Activated naive CD8-positive, alpha-beta T cell (primary cell): ENCODE measurements around the gene EIF4G3.
A peak's percentile ranks its signal among the peaks of the same experiment; 100 is the strongest.
"Not testable (repeated sequence)": the region's sequence is repeated elsewhere in the genome, so short reads cannot be mapped to it uniquely, and the experiment has no call there.

Source experiments
- H3K27ac Mint-ChIP-seq: one replicate; pipeline ENCODE4 v1.8.0; 2021; ENCODE audit warnings: mixed read lengths
- H3K27me3 Mint-ChIP-seq: one replicate; pipeline ENCODE4 v1.8.0; 2021; ENCODE audit warnings: mixed read lengths
- H3K36me3 Mint-ChIP-seq: one replicate; pipeline ENCODE4 v1.8.0; 2021; ENCODE audit warnings: mixed read lengths
- H3K4me1 Mint-ChIP-seq: one replicate; pipeline ENCODE4 v1.8.0; 2021; ENCODE audit warnings: low read depth, mixed read lengths
- H3K4me3 Mint-ChIP-seq: one replicate; pipeline ENCODE4 v1.8.0; 2021; ENCODE audit warnings: mild to moderate bottlenecking, mixed read lengths
- H3K9me3 Mint-ChIP-seq: one replicate; pipeline ENCODE4 v1.8.0; 2021; ENCODE audit warnings: low read depth, mixed read lengths

The EIF4G3 gene

GRCh38 chr1:21174230-21174629, 2.5 kb downstream of the EIF4G3 start:
- no peak overlapping the region for H3K27ac Mint-ChIP-seq
- peaks cover 6% of the 10 kb centered on the region for H3K36me3 Mint-ChIP-seq
- no peaks in the 10 kb centered on the region for H3K9me3 Mint-ChIP-seq
- H3K4me3 Mint-ChIP-seq = peak overlapping the region; percentile 87
- peaks cover 26% of the 10 kb centered on the region for H3K4me1 Mint-ChIP-seq
- no peaks in the 10 kb centered on the region for H3K27me3 Mint-ChIP-seq

- peaks cover 26% of the 10 kb centered on the region for H3K4me1 Mint-ChIP-seq
- not testable (repeated sequence) for H3K27me3 Mint-ChIP-seq, H3K36me3 Mint-ChIP-seq, H3K9me3 Mint-ChIP-seq, H3K27ac Mint-ChIP-seq, H3K4me3 Mint-ChIP-seq
Observed at GRCh38 chr1:21173096-21173495, 3.6 kb downstream of the EIF4G3 start.

DNA sequence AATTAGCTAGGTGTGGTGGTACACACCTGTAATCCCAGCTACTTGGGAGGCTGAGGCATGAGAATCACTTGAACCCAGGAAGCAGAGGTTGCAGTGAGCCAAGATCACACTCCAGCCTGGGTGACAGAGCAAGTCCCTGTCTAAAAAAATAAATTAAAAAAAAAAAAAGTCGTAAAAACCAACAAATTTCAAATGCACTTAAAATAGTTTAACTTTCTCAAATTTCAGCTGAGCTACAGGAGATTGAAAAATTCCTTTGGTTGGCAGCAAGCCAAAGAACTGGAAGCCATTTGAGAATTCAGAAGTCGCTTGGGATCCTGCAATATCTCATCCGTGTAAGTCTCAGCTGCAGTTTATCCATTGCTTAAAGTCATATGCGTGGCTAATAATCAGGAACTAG, 5.9 kb downstream of the EIF4G3 start:
- not testable (repeated sequence) for H3K9me3 Mint-ChIP-seq, H3K4me3 Mint-ChIP-seq, H3K27me3 Mint-ChIP-seq, H3K27ac Mint-ChIP-seq
- H3K4me1 Mint-ChIP-seq = peaks cover 27% of the 10 kb centered on the region
- H3K36me3 Mint-ChIP-seq = peaks cover 11% of the 10 kb centered on the region

- no peak overlapping the region for H3K4me3 Mint-ChIP-seq
- peaks cover 16% of the 10 kb centered on the region for H3K36me3 Mint-ChIP-seq
- H3K4me1 Mint-ChIP-seq = peaks cover 17% of the 10 kb centered on the region
- no peaks in the 10 kb centered on the region for H3K9me3 Mint-ChIP-seq
- H3K27ac Mint-ChIP-seq = no peak overlapping the region
- H3K27me3 Mint-ChIP-seq = no peaks in the 10 kb centered on the region
Observed at GRCh38 chr1:21168444-21168843, 8.3 kb downstream of the EIF4G3 start.

GRCh38 chr1:21165646-21166045, 11.1 kb downstream of the EIF4G3 start:
- Mint-ChIP-seq H3K4me1 (peaks cover 9% of the 10 kb centered on the region), H3K27me3 (no peaks in the 10 kb centered on the region), H3K27ac (no peak overlapping the region), H3K4me3 (no peak overlapping the region), H3K9me3 (no peaks in the 10 kb centered on the region), H3K36me3 (peaks cover 12% of the 10 kb centered on the region)

DNA sequence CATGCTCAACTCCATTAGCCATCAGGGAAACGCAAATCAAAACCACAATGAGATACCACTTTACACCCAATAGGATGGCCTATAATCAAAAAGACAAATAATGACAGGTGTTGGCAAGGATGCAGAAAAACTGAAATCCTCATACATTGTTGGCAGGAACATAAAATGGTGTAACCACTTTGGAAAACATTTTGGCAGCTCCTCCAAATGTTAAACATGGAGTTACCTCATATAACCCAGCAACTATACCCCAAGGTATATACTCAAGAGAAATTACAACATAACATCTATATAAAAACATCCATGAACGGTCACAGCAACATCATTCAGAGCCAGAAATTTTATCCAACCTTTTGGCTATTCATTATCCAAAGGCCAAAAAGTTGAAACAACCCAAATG, 11.6 kb downstream of the EIF4G3 start:
- H3K4me1 Mint-ChIP-seq = peaks cover 9% of the 10 kb centered on the region
- no peaks in the 10 kb centered on the region for H3K27me3 Mint-ChIP-seq
- H3K9me3 Mint-ChIP-seq = no peaks in the 10 kb centered on the region
- H3K4me3 Mint-ChIP-seq = no peak overlapping the region
- no peak overlapping the region for H3K27ac Mint-ChIP-seq
- H3K36me3 Mint-ChIP-seq = peaks cover 17% of the 10 kb centered on the region

DNA sequence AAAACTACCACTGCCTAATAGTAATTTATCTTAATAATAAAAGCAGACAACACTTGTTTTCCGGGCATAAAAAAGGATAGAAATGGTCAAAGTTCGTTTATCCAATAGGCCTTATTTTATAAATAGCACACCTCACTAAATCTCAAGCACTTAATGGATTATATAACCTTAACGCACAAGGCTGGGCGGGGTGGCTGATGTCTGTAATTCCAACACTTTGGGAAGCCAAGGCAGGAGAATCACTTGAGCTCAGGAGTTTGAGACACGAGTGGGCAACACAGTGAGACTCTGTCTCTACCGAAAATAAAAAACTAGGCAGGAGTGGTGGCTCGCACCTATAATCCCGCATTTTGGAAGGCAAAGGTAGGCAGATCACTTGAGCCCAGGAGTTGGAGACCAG, 12.4 kb downstream of the EIF4G3 start:
- Mint-ChIP-seq H3K27me3 (no peaks in the 10 kb centered on the region), H3K27ac (no peak overlapping the region), H3K4me1 (peaks cover 9% of the 10 kb centered on the region), H3K36me3 (peaks cover 15% of the 10 kb centered on the region), H3K9me3 (no peaks in the 10 kb centered on the region), H3K4me3 (no peak overlapping the region)

GRCh38 chr1:21162740-21163464, 13.8 kb downstream of the EIF4G3 start:
- Mint-ChIP-seq H3K27me3 (no peaks in the 10 kb centered on the region), H3K27ac (no peak overlapping the region), H3K4me3 (no peak overlapping the region), H3K36me3 (peaks cover 15% of the 10 kb centered on the region), H3K4me1 (peaks cover 11% of the 10 kb centered on the region), H3K9me3 (no peaks in the 10 kb centered on the region)

DNA sequence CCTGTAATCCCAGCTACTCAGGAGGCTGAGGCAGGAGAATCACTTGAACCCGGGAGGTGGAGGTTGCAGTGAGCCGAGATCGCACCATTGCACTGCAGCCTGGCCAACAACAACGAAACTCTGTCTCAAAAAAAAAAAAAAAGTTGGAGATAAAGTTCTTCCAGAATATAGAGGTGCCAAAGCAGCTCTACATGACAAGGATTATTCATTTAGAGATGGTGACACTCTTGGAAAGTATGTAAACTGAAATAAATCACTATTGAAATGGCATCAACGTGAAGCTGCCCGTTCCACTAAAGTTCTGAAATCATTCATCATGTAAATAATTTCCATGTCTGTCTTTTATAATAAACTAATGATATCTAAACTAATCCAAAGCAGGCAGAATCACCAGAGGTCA, 14.9 kb downstream of the EIF4G3 start:
- H3K27ac Mint-ChIP-seq = no peak overlapping the region
- H3K27me3 Mint-ChIP-seq = no peaks in the 10 kb centered on the region
- no peaks in the 10 kb centered on the region for H3K9me3 Mint-ChIP-seq
- no peak overlapping the region for H3K4me3 Mint-ChIP-seq
- H3K4me1 Mint-ChIP-seq = peaks cover 11% of the 10 kb centered on the region
- peaks cover 12% of the 10 kb centered on the region for H3K36me3 Mint-ChIP-seq

DNA sequence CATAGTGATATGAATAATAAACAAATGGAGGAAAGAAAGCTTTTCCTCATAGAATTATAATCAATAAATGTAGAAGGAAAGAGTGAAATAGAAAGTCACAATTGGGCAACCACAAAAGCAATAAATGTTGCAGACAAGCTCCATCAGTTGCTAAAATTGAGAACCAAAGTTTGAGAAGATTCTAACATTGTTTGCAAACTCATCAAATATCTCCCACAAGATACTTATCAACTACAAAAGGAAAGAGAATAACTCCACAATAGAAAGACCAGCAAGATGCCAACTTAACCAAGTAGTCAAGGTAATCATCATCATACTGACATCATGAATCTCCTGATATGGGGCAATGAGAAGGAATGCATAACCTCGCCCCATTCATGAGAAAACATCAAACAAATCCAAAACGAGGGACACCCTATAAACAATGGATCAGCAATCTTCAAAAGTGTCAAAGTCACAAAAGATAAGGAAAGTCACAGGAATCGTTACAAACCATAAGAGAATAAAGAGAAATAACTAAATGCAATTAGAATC, 16.4 kb downstream of the EIF4G3 start:
- H3K27ac Mint-ChIP-seq = no peak overlapping the region
- no peaks in the 10 kb centered on the region for H3K27me3 Mint-ChIP-seq
- H3K4me3 Mint-ChIP-seq = no peak overlapping the region
- H3K4me1 Mint-ChIP-seq = peaks cover 5% of the 10 kb centered on the region
- peaks cover 10% of the 10 kb centered on the region for H3K36me3 Mint-ChIP-seq
- no peaks in the 10 kb centered on the region for H3K9me3 Mint-ChIP-seq

GRCh38 chr1:21157868-21158267, 18.8 kb downstream of the EIF4G3 start:
- H3K36me3 Mint-ChIP-seq = peaks cover 10% of the 10 kb centered on the region
- no peaks in the 10 kb centered on the region for H3K27me3 Mint-ChIP-seq
- no peaks in the 10 kb centered on the region for H3K9me3 Mint-ChIP-seq
- no peak overlapping the region for H3K4me3 Mint-ChIP-seq
- no peak overlapping the region for H3K27ac Mint-ChIP-seq
- H3K4me1 Mint-ChIP-seq = peaks cover 2% of the 10 kb centered on the region

- Mint-ChIP-seq H3K27me3 (no peaks in the 10 kb centered on the region), H3K27ac (no peak overlapping the region), H3K9me3 (no peaks in the 10 kb centered on the region), H3K36me3 (peaks cover 10% of the 10 kb centered on the region), H3K4me3 (no peak overlapping the region), H3K4me1 (peaks cover 2% of the 10 kb centered on the region)
Observed at GRCh38 chr1:21157054-21157453, 19.6 kb downstream of the EIF4G3 start.

DNA sequence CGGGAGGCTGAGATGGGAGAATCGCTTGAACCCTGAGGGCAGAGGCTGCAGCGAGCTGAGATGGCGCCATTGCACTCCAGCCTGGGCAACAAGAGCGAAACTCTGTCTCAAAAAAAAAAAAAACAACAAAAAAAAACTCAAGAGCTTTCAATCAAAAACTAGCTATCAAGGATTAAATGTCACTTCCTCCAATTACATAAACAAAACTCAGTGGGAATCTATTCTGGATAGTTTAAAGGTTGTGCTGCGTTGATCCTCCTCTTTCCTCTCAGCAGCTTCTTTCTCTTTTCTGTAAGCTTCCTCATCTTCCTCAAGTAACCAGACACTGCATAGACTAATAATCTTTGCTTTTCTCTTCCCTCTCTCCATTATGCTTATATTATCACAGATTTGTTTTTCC, 20.7 kb downstream of the EIF4G3 start:
- Mint-ChIP-seq H3K36me3 (peaks cover 10% of the 10 kb centered on the region), H3K4me1 (peaks cover 2% of the 10 kb centered on the region), H3K4me3 (no peak overlapping the region), H3K9me3 (no peaks in the 10 kb centered on the region), H3K27ac (no peak overlapping the region), H3K27me3 (no peaks in the 10 kb centered on the region)

DNA sequence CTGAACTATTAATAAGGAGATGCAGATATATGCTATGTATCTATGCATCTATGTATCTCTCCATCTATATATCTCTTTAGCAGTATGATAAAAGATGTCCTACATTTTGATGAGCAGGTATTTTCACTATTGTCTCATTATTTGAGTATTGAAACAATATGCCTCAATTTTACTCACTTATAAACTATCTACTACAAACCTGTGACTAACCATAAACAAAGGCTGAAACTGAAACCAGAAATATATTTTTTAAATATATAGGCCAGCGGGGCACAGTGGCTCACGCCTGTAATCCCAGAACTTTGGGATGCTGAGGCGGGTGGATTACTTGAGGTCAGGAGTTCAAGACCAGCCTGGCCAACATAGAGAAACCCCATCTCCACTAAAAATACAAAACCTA, 22.0 kb downstream of the EIF4G3 start:
- Mint-ChIP-seq H3K4me3 (no peak overlapping the region), H3K36me3 (peaks cover 5% of the 10 kb centered on the region), H3K9me3 (no peaks in the 10 kb centered on the region), H3K27me3 (no peaks in the 10 kb centered on the region), H3K4me1 (peaks cover 2% of the 10 kb centered on the region), H3K27ac (no peak overlapping the region)

DNA sequence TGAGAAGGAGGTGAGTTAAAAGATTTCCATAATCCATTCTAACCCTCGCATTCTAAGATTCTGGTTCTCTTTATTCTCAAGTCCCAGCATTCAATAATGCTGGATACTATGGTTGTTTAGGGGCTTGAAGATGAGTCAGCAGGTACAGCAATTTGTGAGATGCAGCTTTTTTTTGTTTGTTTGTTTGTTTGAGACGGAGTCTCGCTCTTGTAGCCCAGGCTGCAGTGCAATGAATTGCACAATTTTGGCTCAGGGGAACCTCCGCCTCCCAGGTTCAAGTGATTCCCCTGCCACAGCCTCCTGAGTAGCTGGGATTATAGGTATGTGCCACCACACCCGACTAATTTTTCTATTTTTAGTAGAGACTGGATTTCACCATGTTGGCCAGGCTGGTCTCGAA, 23.3 kb downstream of the EIF4G3 start:
- H3K4me1 Mint-ChIP-seq = no peaks in the 10 kb centered on the region
- H3K36me3 Mint-ChIP-seq = peaks cover 5% of the 10 kb centered on the region
- no peaks in the 10 kb centered on the region for H3K9me3 Mint-ChIP-seq
- no peak overlapping the region for H3K27ac Mint-ChIP-seq
- no peaks in the 10 kb centered on the region for H3K27me3 Mint-ChIP-seq
- H3K4me3 Mint-ChIP-seq = no peak overlapping the region
